WTC11 (cell line): ENCODE data around the gene ATP2B2. TPM values are rescaled to one million over a fixed set of nuclear protein-coding genes. Genes with fewer than 3 reads are reported as not detected.

Source experiments
- ARID4B ChIP-seq: sonication (generic); formaldehyde crosslinking; IDR thresholded peaks from 2 replicates; pipeline ENCODE4 v1.8.0; 2023; ENCODE audit warnings: missing genetic modification reagents, mild to moderate bottlenecking, borderline replicate concordance
- ATF1 ChIP-seq: sonication (generic); formaldehyde crosslinking; IDR thresholded peaks from 2 replicates; pipeline ENCODE4 v1.8.1; 2023; ENCODE audit warnings: mild to moderate bottlenecking, moderate library complexity, missing genetic modification reagents
- ESRRA ChIP-seq: sonication (generic); formaldehyde crosslinking; IDR thresholded peaks from 2 replicates; pipeline ENCODE4 v1.8.1; 2022; ENCODE audit warnings: mild to moderate bottlenecking, missing genetic modification reagents, borderline replicate concordance
- NR3C1 ChIP-seq: sonication (generic); formaldehyde crosslinking; conservative IDR thresholded peaks from 2 replicates; pipeline ENCODE4 v1.8.1; 2023; ENCODE audit warnings: low read depth, mild to moderate bottlenecking, missing genetic modification reagents
- ZBTB43 ChIP-seq: sonication (generic); formaldehyde crosslinking; IDR thresholded peaks from 2 replicates; pipeline ENCODE4 v1.8.1; 2023; ENCODE audit warnings: mild to moderate bottlenecking, missing genetic modification reagents
- total RNA-seq: library from RNA; stranded (reverse); gene quantifications from 3 replicates; pipeline ENCODE4 v1.2.3, GENCODE V29; 2021
- TF ChIP-seq, protein P1 (sequence below): fragments of 250-450 bp; sonication (Bioruptor Pico); IDR thresholded peaks from 2 replicates; pipeline ENCODE4 v1.9.0; 2021; ENCODE audit warnings: mild to moderate bottlenecking, borderline replicate concordance
- TF ChIP-seq, protein P2 (sequence below): sonication (generic); formaldehyde crosslinking; IDR thresholded peaks from 2 replicates; pipeline ENCODE4 v1.8.1; 2022; ENCODE audit warnings: mild to moderate bottlenecking, missing genetic modification reagents, moderate library complexity, borderline replicate concordance
- TF ChIP-seq, protein P3 (sequence below): sonication (generic); formaldehyde crosslinking; IDR thresholded peaks from 2 replicates; pipeline ENCODE4 v1.8.1; 2023; ENCODE audit warnings: mild to moderate bottlenecking, missing genetic modification reagents, moderate library complexity
- TF ChIP-seq, protein P4 (sequence below): sonication (generic); formaldehyde crosslinking; IDR thresholded peaks from 2 replicates; pipeline ENCODE4 v1.8.0; 2022; ENCODE audit warnings: missing genetic modification reagents
- TF ChIP-seq, protein P5 (sequence below): fragments of 250-450 bp; sonication (Bioruptor Pico); IDR thresholded peaks from 2 replicates; pipeline ENCODE4 v1.8.0; 2021; ENCODE audit warnings: mild to moderate bottlenecking
- TF ChIP-seq, protein P6 (sequence below): sonication (generic); formaldehyde crosslinking; conservative IDR thresholded peaks from 2 replicates; pipeline ENCODE4 v1.8.1; 2023; ENCODE audit warnings: mild to moderate bottlenecking, low read depth, missing genetic modification reagents, moderate library complexity
- TF ChIP-seq, protein P7 (sequence below): sonication (generic); formaldehyde crosslinking; IDR thresholded peaks from 2 replicates; pipeline ENCODE4 v1.8.1; 2023; ENCODE audit warnings: mild to moderate bottlenecking, missing genetic modification reagents, moderate library complexity

Gene ATP2B2
- total RNA-seq, 1 experiment from 2014 or later: 0.48 TPM

- TF ChIP-seq, protein P1, sequence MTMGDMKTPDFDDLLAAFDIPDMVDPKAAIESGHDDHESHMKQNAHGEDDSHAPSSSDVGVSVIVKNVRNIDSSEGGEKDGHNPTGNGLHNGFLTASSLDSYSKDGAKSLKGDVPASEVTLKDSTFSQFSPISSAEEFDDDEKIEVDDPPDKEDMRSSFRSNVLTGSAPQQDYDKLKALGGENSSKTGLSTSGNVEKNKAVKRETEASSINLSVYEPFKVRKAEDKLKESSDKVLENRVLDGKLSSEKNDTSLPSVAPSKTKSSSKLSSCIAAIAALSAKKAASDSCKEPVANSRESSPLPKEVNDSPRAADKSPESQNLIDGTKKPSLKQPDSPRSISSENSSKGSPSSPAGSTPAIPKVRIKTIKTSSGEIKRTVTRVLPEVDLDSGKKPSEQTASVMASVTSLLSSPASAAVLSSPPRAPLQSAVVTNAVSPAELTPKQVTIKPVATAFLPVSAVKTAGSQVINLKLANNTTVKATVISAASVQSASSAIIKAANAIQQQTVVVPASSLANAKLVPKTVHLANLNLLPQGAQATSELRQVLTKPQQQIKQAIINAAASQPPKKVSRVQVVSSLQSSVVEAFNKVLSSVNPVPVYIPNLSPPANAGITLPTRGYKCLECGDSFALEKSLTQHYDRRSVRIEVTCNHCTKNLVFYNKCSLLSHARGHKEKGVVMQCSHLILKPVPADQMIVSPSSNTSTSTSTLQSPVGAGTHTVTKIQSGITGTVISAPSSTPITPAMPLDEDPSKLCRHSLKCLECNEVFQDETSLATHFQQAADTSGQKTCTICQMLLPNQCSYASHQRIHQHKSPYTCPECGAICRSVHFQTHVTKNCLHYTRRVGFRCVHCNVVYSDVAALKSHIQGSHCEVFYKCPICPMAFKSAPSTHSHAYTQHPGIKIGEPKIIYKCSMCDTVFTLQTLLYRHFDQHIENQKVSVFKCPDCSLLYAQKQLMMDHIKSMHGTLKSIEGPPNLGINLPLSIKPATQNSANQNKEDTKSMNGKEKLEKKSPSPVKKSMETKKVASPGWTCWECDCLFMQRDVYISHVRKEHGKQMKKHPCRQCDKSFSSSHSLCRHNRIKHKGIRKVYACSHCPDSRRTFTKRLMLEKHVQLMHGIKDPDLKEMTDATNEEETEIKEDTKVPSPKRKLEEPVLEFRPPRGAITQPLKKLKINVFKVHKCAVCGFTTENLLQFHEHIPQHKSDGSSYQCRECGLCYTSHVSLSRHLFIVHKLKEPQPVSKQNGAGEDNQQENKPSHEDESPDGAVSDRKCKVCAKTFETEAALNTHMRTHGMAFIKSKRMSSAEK (CRISPR knock-in tag): peak; percentile 95
- TF ChIP-seq, protein P2, sequence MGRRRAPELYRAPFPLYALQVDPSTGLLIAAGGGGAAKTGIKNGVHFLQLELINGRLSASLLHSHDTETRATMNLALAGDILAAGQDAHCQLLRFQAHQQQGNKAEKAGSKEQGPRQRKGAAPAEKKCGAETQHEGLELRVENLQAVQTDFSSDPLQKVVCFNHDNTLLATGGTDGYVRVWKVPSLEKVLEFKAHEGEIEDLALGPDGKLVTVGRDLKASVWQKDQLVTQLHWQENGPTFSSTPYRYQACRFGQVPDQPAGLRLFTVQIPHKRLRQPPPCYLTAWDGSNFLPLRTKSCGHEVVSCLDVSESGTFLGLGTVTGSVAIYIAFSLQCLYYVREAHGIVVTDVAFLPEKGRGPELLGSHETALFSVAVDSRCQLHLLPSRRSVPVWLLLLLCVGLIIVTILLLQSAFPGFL (CRISPR knock-in tag): peak; percentile 99; the same call in 1 of the 2 replicates
- TF ChIP-seq, protein P3, sequence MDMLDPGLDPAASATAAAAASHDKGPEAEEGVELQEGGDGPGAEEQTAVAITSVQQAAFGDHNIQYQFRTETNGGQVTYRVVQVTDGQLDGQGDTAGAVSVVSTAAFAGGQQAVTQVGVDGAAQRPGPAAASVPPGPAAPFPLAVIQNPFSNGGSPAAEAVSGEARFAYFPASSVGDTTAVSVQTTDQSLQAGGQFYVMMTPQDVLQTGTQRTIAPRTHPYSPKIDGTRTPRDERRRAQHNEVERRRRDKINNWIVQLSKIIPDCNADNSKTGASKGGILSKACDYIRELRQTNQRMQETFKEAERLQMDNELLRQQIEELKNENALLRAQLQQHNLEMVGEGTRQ (CRISPR knock-in tag): peak; percentile 89
- peak; percentile 100 for TF ChIP-seq ARID4B (CRISPR knock-in tag)
- TF ChIP-seq ESRRA: peak; percentile 99
- peak; percentile 95; the same call in 1 of the 2 replicates for TF ChIP-seq ATF1 (CRISPR knock-in tag)
- TF ChIP-seq, protein P4, sequence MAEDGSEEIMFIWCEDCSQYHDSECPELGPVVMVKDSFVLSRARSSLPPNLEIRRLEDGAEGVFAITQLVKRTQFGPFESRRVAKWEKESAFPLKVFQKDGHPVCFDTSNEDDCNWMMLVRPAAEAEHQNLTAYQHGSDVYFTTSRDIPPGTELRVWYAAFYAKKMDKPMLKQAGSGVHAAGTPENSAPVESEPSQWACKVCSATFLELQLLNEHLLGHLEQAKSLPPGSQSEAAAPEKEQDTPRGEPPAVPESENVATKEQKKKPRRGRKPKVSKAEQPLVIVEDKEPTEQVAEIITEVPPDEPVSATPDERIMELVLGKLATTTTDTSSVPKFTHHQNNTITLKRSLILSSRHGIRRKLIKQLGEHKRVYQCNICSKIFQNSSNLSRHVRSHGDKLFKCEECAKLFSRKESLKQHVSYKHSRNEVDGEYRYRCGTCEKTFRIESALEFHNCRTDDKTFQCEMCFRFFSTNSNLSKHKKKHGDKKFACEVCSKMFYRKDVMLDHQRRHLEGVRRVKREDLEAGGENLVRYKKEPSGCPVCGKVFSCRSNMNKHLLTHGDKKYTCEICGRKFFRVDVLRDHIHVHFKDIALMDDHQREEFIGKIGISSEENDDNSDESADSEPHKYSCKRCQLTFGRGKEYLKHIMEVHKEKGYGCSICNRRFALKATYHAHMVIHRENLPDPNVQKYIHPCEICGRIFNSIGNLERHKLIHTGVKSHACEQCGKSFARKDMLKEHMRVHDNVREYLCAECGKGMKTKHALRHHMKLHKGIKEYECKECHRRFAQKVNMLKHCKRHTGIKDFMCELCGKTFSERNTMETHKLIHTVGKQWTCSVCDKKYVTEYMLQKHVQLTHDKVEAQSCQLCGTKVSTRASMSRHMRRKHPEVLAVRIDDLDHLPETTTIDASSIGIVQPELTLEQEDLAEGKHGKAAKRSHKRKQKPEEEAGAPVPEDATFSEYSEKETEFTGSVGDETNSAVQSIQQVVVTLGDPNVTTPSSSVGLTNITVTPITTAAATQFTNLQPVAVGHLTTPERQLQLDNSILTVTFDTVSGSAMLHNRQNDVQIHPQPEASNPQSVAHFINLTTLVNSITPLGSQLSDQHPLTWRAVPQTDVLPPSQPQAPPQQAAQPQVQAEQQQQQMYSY (CRISPR knock-in tag): peak; percentile 84
- TF ChIP-seq NR3C1: peak; percentile 97
- TF ChIP-seq, protein P5, sequence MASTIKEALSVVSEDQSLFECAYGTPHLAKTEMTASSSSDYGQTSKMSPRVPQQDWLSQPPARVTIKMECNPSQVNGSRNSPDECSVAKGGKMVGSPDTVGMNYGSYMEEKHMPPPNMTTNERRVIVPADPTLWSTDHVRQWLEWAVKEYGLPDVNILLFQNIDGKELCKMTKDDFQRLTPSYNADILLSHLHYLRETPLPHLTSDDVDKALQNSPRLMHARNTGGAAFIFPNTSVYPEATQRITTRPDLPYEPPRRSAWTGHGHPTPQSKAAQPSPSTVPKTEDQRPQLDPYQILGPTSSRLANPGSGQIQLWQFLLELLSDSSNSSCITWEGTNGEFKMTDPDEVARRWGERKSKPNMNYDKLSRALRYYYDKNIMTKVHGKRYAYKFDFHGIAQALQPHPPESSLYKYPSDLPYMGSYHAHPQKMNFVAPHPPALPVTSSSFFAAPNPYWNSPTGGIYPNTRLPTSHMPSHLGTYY (CRISPR knock-in tag): peak; percentile 97
- TF ChIP-seq ZBTB43: peak; percentile 99
- TF ChIP-seq, protein P6, sequence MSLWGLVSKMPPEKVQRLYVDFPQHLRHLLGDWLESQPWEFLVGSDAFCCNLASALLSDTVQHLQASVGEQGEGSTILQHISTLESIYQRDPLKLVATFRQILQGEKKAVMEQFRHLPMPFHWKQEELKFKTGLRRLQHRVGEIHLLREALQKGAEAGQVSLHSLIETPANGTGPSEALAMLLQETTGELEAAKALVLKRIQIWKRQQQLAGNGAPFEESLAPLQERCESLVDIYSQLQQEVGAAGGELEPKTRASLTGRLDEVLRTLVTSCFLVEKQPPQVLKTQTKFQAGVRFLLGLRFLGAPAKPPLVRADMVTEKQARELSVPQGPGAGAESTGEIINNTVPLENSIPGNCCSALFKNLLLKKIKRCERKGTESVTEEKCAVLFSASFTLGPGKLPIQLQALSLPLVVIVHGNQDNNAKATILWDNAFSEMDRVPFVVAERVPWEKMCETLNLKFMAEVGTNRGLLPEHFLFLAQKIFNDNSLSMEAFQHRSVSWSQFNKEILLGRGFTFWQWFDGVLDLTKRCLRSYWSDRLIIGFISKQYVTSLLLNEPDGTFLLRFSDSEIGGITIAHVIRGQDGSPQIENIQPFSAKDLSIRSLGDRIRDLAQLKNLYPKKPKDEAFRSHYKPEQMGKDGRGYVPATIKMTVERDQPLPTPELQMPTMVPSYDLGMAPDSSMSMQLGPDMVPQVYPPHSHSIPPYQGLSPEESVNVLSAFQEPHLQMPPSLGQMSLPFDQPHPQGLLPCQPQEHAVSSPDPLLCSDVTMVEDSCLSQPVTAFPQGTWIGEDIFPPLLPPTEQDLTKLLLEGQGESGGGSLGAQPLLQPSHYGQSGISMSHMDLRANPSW (CRISPR knock-in tag): peak; percentile 97; the same call in 1 of the 2 replicates
- TF ChIP-seq, protein P7, sequence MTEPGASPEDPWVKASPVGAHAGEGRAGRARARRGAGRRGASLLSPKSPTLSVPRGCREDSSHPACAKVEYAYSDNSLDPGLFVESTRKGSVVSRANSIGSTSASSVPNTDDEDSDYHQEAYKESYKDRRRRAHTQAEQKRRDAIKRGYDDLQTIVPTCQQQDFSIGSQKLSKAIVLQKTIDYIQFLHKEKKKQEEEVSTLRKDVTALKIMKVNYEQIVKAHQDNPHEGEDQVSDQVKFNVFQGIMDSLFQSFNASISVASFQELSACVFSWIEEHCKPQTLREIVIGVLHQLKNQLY: peak; percentile 97
Observed at GRCh38 chr3:10459954-10460754, 45.2 kb downstream of the ATP2B2 start (continued).
